HEK293 (cell line): ENCODE measurements around the gene PRKCE.

Experiments used
- CTCF ChIA-PET: fragments of 350-600 bp; formaldehyde crosslinking; extraction: SDS; loops from one replicate; lab custom pipeline; 2021; ENCODE audit warnings: antibody characterized with exemption; lab: Yijun Ruan, JAX
- POLR2A ChIA-PET: fragments of 300-600 bp; formaldehyde crosslinking; extraction: SDS; loops from one replicate; lab custom pipeline; 2020; ENCODE audit warnings: antibody characterized with exemption, inconsistent platforms; lab: Yijun Ruan, JAX
- H3K27ac ChIP-seq: fragments of 200-500 bp; sonication (Bioruptor generic); 2 replicates; pipeline ENCODE4 v1.5.1; 2014; ENCODE audit warnings: low read depth, low read length, control low read depth, inconsistent platforms; ENCODE audit errors: extremely low read depth
- H3K36me3 ChIP-seq, 2 experiments: fragments of 200-500 bp in 1 of 2; sonication (Bioruptor generic) in 1 of 2; 1 replicate in 1 of 2; 2 replicates in 1 of 2; pipeline ENCODE4 v1.5.1; 2014 to 2017; ENCODE audit warnings: inconsistent platforms in 2 of 2, low read length in 2 of 2; ENCODE audit not compliant: control insufficient read depth in 2 of 2, insufficient read depth in 1 of 2
- H3K4me1 ChIP-seq: fragments of 200-500 bp; sonication (Bioruptor generic); 2 replicates; pipeline ENCODE4 v1.5.1; 2014; ENCODE audit warnings: mild to moderate bottlenecking, low read length, inconsistent platforms; ENCODE audit not compliant: control insufficient read depth, insufficient read depth
- H3K4me3 ChIP-seq: 2 replicates; pipeline ENCODE4 v1.5.1; 2011; ENCODE audit warnings: low read depth, mild to moderate bottlenecking, control low read depth, low read length, moderate library complexity
- H3K9me3 ChIP-seq: fragments of 200-500 bp; sonication (Bioruptor generic); 2 replicates; pipeline ENCODE4 v1.5.1; 2014; ENCODE audit warnings: low read depth, low read length, inconsistent platforms; ENCODE audit not compliant: control insufficient read depth, insufficient read depth
- BCL11A ChIP-seq: fragments of 450-650 bp; formaldehyde crosslinking; IDR thresholded peaks from 2 replicates; pipeline ENCODE4 v1.5.1; 2016; ENCODE audit warnings: low read depth, missing biosample characterization, missing genetic modification characterization
- ELK4 ChIP-seq: IDR thresholded peaks from 2 replicates; pipeline ENCODE4 v1.6.1; 2011; ENCODE audit warnings: mild to moderate bottlenecking, low read depth, low read length, borderline replicate concordance
- PATZ1 ChIP-seq: fragments of 450-650 bp; formaldehyde crosslinking; IDR thresholded peaks from 2 replicates; pipeline ENCODE4 v1.5.1; 2016; ENCODE audit warnings: missing biosample characterization, missing genetic modification characterization
- TCF7L2 ChIP-seq: IDR thresholded peaks from 2 replicates; pipeline ENCODE4 v1.6.1; 2011; ENCODE audit warnings: low read depth, mild to moderate bottlenecking, inconsistent platforms, low read length, moderate library complexity, borderline replicate concordance
- TRIM28 ChIP-seq: IDR thresholded peaks from 2 replicates; pipeline ENCODE4 v1.6.1; 2011; ENCODE audit warnings: low read length, control low read depth, borderline replicate concordance
- ZBTB49 ChIP-seq: fragments of 450-650 bp; formaldehyde crosslinking; IDR thresholded peaks from 2 replicates; pipeline ENCODE4 v1.5.1; 2016; ENCODE audit warnings: missing biosample characterization, missing genetic modification characterization, low read depth
- ZBTB7A ChIP-seq: fragments of 450-650 bp; formaldehyde crosslinking; IDR thresholded peaks from 2 replicates; pipeline ENCODE4 v1.5.1; 2016; ENCODE audit warnings: low read depth, missing biosample characterization, missing genetic modification characterization
- ZFHX2 ChIP-seq: fragments of 450-650 bp; formaldehyde crosslinking; conservative IDR thresholded peaks from 2 replicates; pipeline ENCODE4 v1.5.1; 2016; ENCODE audit warnings: missing biosample characterization, missing genetic modification characterization
- ZNF138 ChIP-seq: fragments of 450-650 bp; formaldehyde crosslinking; IDR thresholded peaks from 2 replicates; pipeline ENCODE4 v1.5.1; 2016; ENCODE audit warnings: missing biosample characterization, missing genetic modification characterization, borderline replicate concordance
- ZNF140 ChIP-seq: fragments of 450-650 bp; formaldehyde crosslinking; IDR thresholded peaks from 2 replicates; pipeline ENCODE4 v1.5.1; 2016; ENCODE audit warnings: missing biosample characterization, missing genetic modification characterization
- ZNF155 ChIP-seq: fragments of 450-650 bp; formaldehyde crosslinking; IDR thresholded peaks from 2 replicates; pipeline ENCODE4 v1.5.1; 2016; ENCODE audit warnings: missing biosample characterization, missing genetic modification characterization
- ZNF16 ChIP-seq: fragments of 450-650 bp; formaldehyde crosslinking; IDR thresholded peaks from 2 replicates; pipeline ENCODE4 v1.5.1; 2016; ENCODE audit warnings: low read depth, missing biosample characterization, missing genetic modification characterization
- ZNF184 ChIP-seq: fragments of 450-650 bp; IDR thresholded peaks from 2 replicates; pipeline ENCODE4 v1.5.1; 2018; ENCODE audit warnings: missing biosample characterization, mild to moderate bottlenecking, missing genetic modification characterization
- ZNF24 ChIP-seq: fragments of 450-650 bp; formaldehyde crosslinking; IDR thresholded peaks from 2 replicates; pipeline ENCODE4 v1.5.1; 2016; ENCODE audit warnings: missing biosample characterization, missing genetic modification characterization
- ZNF518A ChIP-seq: fragments of 450-650 bp; formaldehyde crosslinking; conservative IDR thresholded peaks from 2 replicates; pipeline ENCODE4 v1.5.1; 2016; ENCODE audit warnings: low read depth, missing biosample characterization, missing genetic modification characterization
- ZNF529 ChIP-seq: fragments of 450-650 bp; formaldehyde crosslinking; IDR thresholded peaks from 2 replicates; pipeline ENCODE4 v1.5.1; 2017; ENCODE audit warnings: missing genetic modification characterization, missing biosample characterization; ENCODE audit not compliant: insufficient replicate concordance
- ZNF530 ChIP-seq: fragments of 450-650 bp; formaldehyde crosslinking; IDR thresholded peaks from 2 replicates; pipeline ENCODE4 v1.5.1; 2016; ENCODE audit warnings: low read depth, missing biosample characterization, missing genetic modification characterization
- ZNF600 ChIP-seq: fragments of 450-650 bp; formaldehyde crosslinking; IDR thresholded peaks from 2 replicates; pipeline ENCODE4 v1.5.1; 2016; ENCODE audit warnings: missing biosample characterization, missing genetic modification characterization
- ZNF791 ChIP-seq: fragments of 450-650 bp; formaldehyde crosslinking; IDR thresholded peaks from 2 replicates; pipeline ENCODE4 v1.5.1; 2016; ENCODE audit warnings: missing biosample characterization, missing genetic modification characterization
- ZNF837 ChIP-seq: fragments of 450-650 bp; formaldehyde crosslinking; IDR thresholded peaks from 2 replicates; pipeline ENCODE4 v1.5.1; 2016; ENCODE audit warnings: missing biosample characterization, missing genetic modification characterization
- ZNF843 ChIP-seq: fragments of 450-650 bp; formaldehyde crosslinking; IDR thresholded peaks from 2 replicates; pipeline ENCODE4 v1.5.1; 2016; ENCODE audit warnings: missing biosample characterization, missing genetic modification characterization

PRKCE gene

GRCh38 chr2:46106690-46107089 is 455.2 kb downstream of the PRKCE start:
- H3K4me3 ChIP-seq, result no peak overlapping the region
- CTCF ChIA-PET, result interaction anchor here (0.6 to 1.2 kb wide), 2 partner anchors 113 to 521 kb away, joined by 3 read pairs; no protein-coding TSS in a partner anchor
- POLR2A ChIA-PET, result no interaction called here
- no peak overlapping the region for H3K27ac ChIP-seq
- no peaks in the 10 kb centered on the region for H3K9me3 ChIP-seq
- H3K36me3 ChIP-seq, result no peaks in the 10 kb centered on the region
- H3K4me1 ChIP-seq, result no peaks in the 10 kb centered on the region
- TF ChIP-seq ZNF518A, result no peak
- TF ChIP-seq ZNF529, result no peak
- no peak for TF ChIP-seq ZNF600 (tag by site-specific recombination)
- no peak for TF ChIP-seq ZNF24 (tag by site-specific recombination)
- TF ChIP-seq ZNF530, result no peak
- no peak for TF ChIP-seq ZNF16
- TF ChIP-seq ZNF140 (tag by site-specific recombination), result no peak
- no peak for TF ChIP-seq ZBTB49 (tag by site-specific recombination)
- no peak for TF ChIP-seq TRIM28
- no peak for TF ChIP-seq ZNF843 (tag by site-specific recombination)
- TF ChIP-seq ZNF155 (tag by site-specific recombination), result no peak
- no peak for TF ChIP-seq ELK4
- no peak for TF ChIP-seq TCF7L2

GRCh38 chr2:46114996-46115395 is 463.5 kb downstream of the PRKCE start:
- no peak overlapping the region for H3K27ac ChIP-seq
- TF ChIP-seq ZNF184 (no peak), ZNF791 (tag by site-specific recombination) (no peak), ZFHX2 (tag by site-specific recombination) (no peak), BCL11A (tag by site-specific recombination) (no peak), ZBTB7A (tag by site-specific recombination) (no peak), PATZ1 (tag by site-specific recombination) (no peak), ZNF837 (tag by site-specific recombination) (no peak), ZNF138 (tag by site-specific recombination) (no peak)
- TF ChIP-seq, all 188 proteins: peak for 0
- ChIA-PET POLR2A (interaction anchor here (0.6 kb wide), 1 partner anchor 36 kb away, joined by 5 read pairs; no protein-coding TSS in a partner anchor), CTCF (no interaction called here)
- no peaks in the 10 kb centered on the region for H3K9me3 ChIP-seq
- no peak overlapping the region for H3K4me3 ChIP-seq
- no peaks in the 10 kb centered on the region for H3K4me1 ChIP-seq
- H3K36me3 ChIP-seq, result no peaks in the 10 kb centered on the region
